Neural cell (in vitro differentiated cells): Measurements from ENCODE around the gene LMNB1. TPM values are rescaled to one million over a fixed set of nuclear protein-coding genes. Genes with fewer than 3 reads are reported as not detected.
A peak's percentile ranks its signal among the peaks of the same experiment; 100 is the strongest.
"Not testable (repeated sequence)": the region's sequence is repeated elsewhere in the genome, so short reads cannot be mapped to it uniquely, and the experiment has no call there.

Experiments used
- H2AFZ ChIP-seq: fragments of 200-600, 300-800 bp; sonication (generic), shearing (Covaris generic); 2 replicates; pipeline ENCODE4 v1.6.0; 2014; ENCODE audit warnings: low read depth, mild to moderate bottlenecking, antibody characterized with exemption, low read length, moderate library complexity
- H3F3A ChIP-seq: fragments of 200-600 bp; shearing (Covaris generic); 2 replicates; pipeline ENCODE4 v1.6.1; 2016; ENCODE audit warnings: mild to moderate bottlenecking, moderate library complexity, mixed read lengths, antibody characterized with exemption, low read length; ENCODE audit not compliant: insufficient read depth, poor library complexity, severe bottlenecking
- H3K27ac ChIP-seq: fragments of 200-600, 300-800 bp; sonication (generic), shearing (Covaris generic); 2 replicates; pipeline ENCODE4 v1.5.1; 2014; ENCODE audit warnings: mild to moderate bottlenecking, low read length, moderate library complexity
- H3K27me3 ChIP-seq: fragments of 300-800, 200-600 bp; sonication (generic), shearing (Covaris generic); 2 replicates; pipeline ENCODE4 v1.6.0; 2014; ENCODE audit warnings: mild to moderate bottlenecking, low read depth, low read length, moderate library complexity; ENCODE audit not compliant: insufficient read depth
- H3K36me3 ChIP-seq: fragments of 300-800, 200-600 bp; sonication (generic), shearing (Covaris generic); 2 replicates; pipeline ENCODE4 v1.5.1; 2014; ENCODE audit warnings: mild to moderate bottlenecking, antibody characterized with exemption, low read length, moderate library complexity; ENCODE audit not compliant: insufficient read depth
- H3K4me2 ChIP-seq: fragments of 300-800, 200-600 bp; sonication (generic), shearing (Covaris generic); 2 replicates; pipeline ENCODE4 v1.6.0; 2014; ENCODE audit warnings: mild to moderate bottlenecking, low read length
- H3K4me3 ChIP-seq: fragments of 300-800, 200-600 bp; sonication (generic), shearing (Covaris generic); 2 replicates; pipeline ENCODE4 v1.5.1; 2014; ENCODE audit warnings: mild to moderate bottlenecking, low read length, moderate library complexity
- H3K79me2 ChIP-seq: fragments of 200-600 bp; shearing (Covaris generic); replicated peaks from 2 replicates; pipeline ENCODE4 v1.6.0; 2014; ENCODE audit warnings: mild to moderate bottlenecking, low read length, moderate library complexity; ENCODE audit not compliant: insufficient read depth
- H3K9ac ChIP-seq: fragments of 300-800, 200-600 bp; sonication (generic), shearing (Covaris generic); 2 replicates; pipeline ENCODE4 v1.6.1; 2016; ENCODE audit warnings: mild to moderate bottlenecking, low read length, mixed read lengths
- H3K9me2 ChIP-seq: fragments of 200-600 bp; shearing (Covaris generic); 2 replicates; pipeline ENCODE4 v1.6.1; 2016; ENCODE audit warnings: mild to moderate bottlenecking, low read length, mixed read lengths; ENCODE audit not compliant: insufficient read depth
- H3K9me3 ChIP-seq: fragments of 200-600, 300-800 bp; sonication (generic), shearing (Covaris generic); 2 replicates; pipeline ENCODE4 v1.6.1; 2016; ENCODE audit warnings: mild to moderate bottlenecking, mixed run types, low read length, moderate library complexity, mixed read lengths
- H4K20me1 ChIP-seq: fragments of 200-600 bp; shearing (Covaris generic); 2 replicates; pipeline ENCODE4 v1.6.1; 2016; ENCODE audit warnings: mild to moderate bottlenecking, mixed run types; ENCODE audit not compliant: insufficient read depth
- CTCF ChIP-seq: fragments of 450-650 bp; IDR thresholded peaks from 2 replicates; pipeline ENCODE4 v1.5.1; 2014; ENCODE audit warnings: antibody characterized with exemption, mild to moderate bottlenecking, moderate library complexity; ENCODE audit not compliant: poor library complexity, severe bottlenecking
- EP300 ChIP-seq: fragments of 450-650 bp; conservative IDR thresholded peaks from 2 replicates; pipeline ENCODE4 v1.6.1; 2014; ENCODE audit warnings: antibody characterized with exemption, mild to moderate bottlenecking, moderate library complexity; ENCODE audit not compliant: poor library complexity, severe bottlenecking
- EZH2 ChIP-seq: fragments of 200-600, 300-800 bp; shearing (Covaris generic), sonication (generic); IDR thresholded peaks from 2 replicates; pipeline ENCODE4 v1.6.1; 2014; ENCODE audit warnings: antibody characterized with exemption, low read length, borderline replicate concordance, mild to moderate bottlenecking; ENCODE audit not compliant: insufficient read depth, poor library complexity, severe bottlenecking
- MXI1 ChIP-seq: fragments of 450-650 bp; conservative IDR thresholded peaks from 2 replicates; pipeline ENCODE4 v1.6.1; 2014; ENCODE audit warnings: antibody characterized with exemption, mild to moderate bottlenecking; ENCODE audit not compliant: poor library complexity, severe bottlenecking
- POLR2AphosphoS5 ChIP-seq: IDR thresholded peaks from 2 replicates; pipeline ENCODE4 v1.6.1; 2012
- RAD21 ChIP-seq: fragments of 450-650 bp; conservative IDR thresholded peaks from 2 replicates; pipeline ENCODE4 v1.6.1; 2014; ENCODE audit warnings: antibody characterized with exemption, mild to moderate bottlenecking, moderate library complexity
- SMC3 ChIP-seq: fragments of 450-650 bp; conservative IDR thresholded peaks from 2 replicates; pipeline ENCODE4 v1.6.1; 2014; ENCODE audit warnings: antibody characterized with exemption, mild to moderate bottlenecking, moderate library complexity; ENCODE audit not compliant: poor library complexity
- TAF1 ChIP-seq: IDR thresholded peaks from 2 replicates; pipeline ENCODE4 v1.6.1; 2012; ENCODE audit warnings: low read depth
- polyA minus RNA-seq: library from RNA; depleted of rRNA, polyadenylated mRNA; stranded (reverse); fragments of >200 nt; gene quantifications from 2 replicates; pipeline ENCODE4 v1.2.3, GENCODE V29; 2014
- polyA plus RNA-seq: library from polyadenylated mRNA; depleted of rRNA; stranded (reverse); fragments of >200 nt; gene quantifications from 2 replicates; pipeline ENCODE4 v1.2.3, GENCODE V29; 2014

Gene LMNB1
- polyA plus RNA-seq (91.0 and 105 TPM in 2 replicates), polyA minus RNA-seq (112 and 119 TPM in 2 replicates)

GRCh38 chr5:126776499-126777256, at the start of gene LMNB1:
TSS of gene LMNB1 (plus strand) at chr5:126777136. CDS start at chr5:126777509, 373 bp downstream.
- H4K20me1 ChIP-seq = no peaks in the 10 kb centered on the region
- H3K27me3 ChIP-seq = no peaks in the 10 kb centered on the region
- H3K9me2 ChIP-seq = no peaks in the 10 kb centered on the region
- peak within 1 kb of the TSS; percentile 90 for H2AFZ ChIP-seq
- peak; percentile 96 for TF ChIP-seq POLR2AphosphoS5
- TF ChIP-seq EP300 = peak; percentile 16
- TF ChIP-seq TAF1 = no peak
- no peak for TF ChIP-seq RAD21
- TF ChIP-seq EZH2 = no peak
- TF ChIP-seq MXI1 = peak; percentile 93
- TF ChIP-seq CTCF = peak; percentile 46
- TF ChIP-seq SMC3 = peak; percentile 33
- H3K27ac ChIP-seq = peak within 1 kb of the TSS; percentile 100
- peak within 1 kb of the TSS; percentile 98 for H3K4me3 ChIP-seq
- H3K36me3 ChIP-seq = no peaks in the 10 kb centered on the region
- H3K9ac ChIP-seq = peak within 1 kb of the TSS; percentile 100
- peaks cover 31% of the 10 kb centered on the region for H3K79me2 ChIP-seq
- peaks cover 3% of the 10 kb centered on the region for H3F3A ChIP-seq
- H3K4me2 ChIP-seq = peak within 1 kb of the TSS; percentile 80
- H3K9me3 ChIP-seq = no peaks in the 10 kb centered on the region

- H3K9ac ChIP-seq = no peak overlapping the region
- TF ChIP-seq MXI1 (no peak), EP300 (no peak), TAF1 (no peak), CTCF (no peak)
Observed at GRCh38 chr5:126732716-126733115, 44.2 kb upstream of the LMNB1 start.

GRCh38 chr5:126734573-126734972, 42.4 kb upstream of the LMNB1 start:
- not testable (repeated sequence) for H2AFZ ChIP-seq, H3K9me3 ChIP-seq, H3K9me2 ChIP-seq, H3K4me2 ChIP-seq, H4K20me1 ChIP-seq, H3K9ac ChIP-seq, H3K36me3 ChIP-seq, H3K27me3 ChIP-seq, H3K79me2 ChIP-seq, H3K27ac ChIP-seq, H3F3A ChIP-seq, H3K4me3 ChIP-seq

More at GRCh38 chr5:126732716-126733115, 44.2 kb upstream of the LMNB1 start:
- no peak overlapping the region for H3K27ac ChIP-seq
- no peaks in the 10 kb centered on the region for H3K36me3 ChIP-seq
- H3K4me3 ChIP-seq = no peak overlapping the region
- no peaks in the 10 kb centered on the region for H3F3A ChIP-seq
- no peaks in the 10 kb centered on the region for H3K9me3 ChIP-seq
- no peaks in the 10 kb centered on the region for H3K9me2 ChIP-seq
- no peaks in the 10 kb centered on the region for H3K79me2 ChIP-seq
- H3K4me2 ChIP-seq = no peak overlapping the region
- no peaks in the 10 kb centered on the region for H4K20me1 ChIP-seq
- H3K27me3 ChIP-seq = no peaks in the 10 kb centered on the region
- H2AFZ ChIP-seq = no peak overlapping the region
